IMR-90 (cell line): ENCODE data around the gene TRPV4. TPM values are rescaled to one million over a fixed set of nuclear protein-coding genes. Genes with fewer than 3 reads are reported as not detected.
A peak's percentile ranks its signal among the peaks of the same experiment; 100 is the strongest.

ENCODE experiments used
- ATAC-seq: fragments of 200-7000 bp; cut with Tn5 transposase; 2 replicates; pipeline ENCODE4 v1.9.1; 2020; ENCODE audit warnings: low read depth, mild to moderate bottlenecking, moderate library complexity
- BruUV-seq: library from RNA; stranded (reverse); fragments of 400-500 nt; replicated peaks from 2 replicates; lab custom pipeline; 2021; lab: Mats Ljungman, UMichigan
- CTCF ChIA-PET: fragments of 300-600 bp; formaldehyde crosslinking; extraction: SDS; loops from one replicate; lab custom pipeline; 2021; ENCODE audit warnings: antibody characterized with exemption; lab: Yijun Ruan, JAX
- POLR2A ChIA-PET: fragments of 300-600 bp; sonication (Branson Sonifier 250); formaldehyde crosslinking; loops from one replicate; lab custom pipeline; 2022; ENCODE audit warnings: antibody characterized with exemption; ENCODE audit not compliant: unreplicated experiment; lab: Charles Lee
- DNase-seq: peaks from one replicate; pipeline ENCODE4 v3.0.0; 2013
- H2AFZ ChIP-seq: replicated peaks from 2 replicates; pipeline ENCODE3; 2013; ENCODE audit warnings: low read length, mild to moderate bottlenecking; ENCODE audit not compliant: poor library complexity
- H2AK5ac ChIP-seq: 2 replicates; pipeline ENCODE4 v1.6.1; 2013; ENCODE audit warnings: low read depth, low read length, inconsistent platforms
- H2AK9ac ChIP-seq: replicated peaks from 2 replicates; pipeline ENCODE3; 2013; ENCODE audit warnings: mild to moderate bottlenecking, low read depth, low read length, moderate library complexity; ENCODE audit not compliant: poor library complexity
- H2BK120ac ChIP-seq: 2 replicates; pipeline ENCODE4 v1.6.1; 2013; ENCODE audit warnings: low read depth, low read length, inconsistent platforms
- H2BK15ac ChIP-seq: 3 replicates; pipeline ENCODE4 v1.6.1; 2013; ENCODE audit warnings: low read depth, low read length, inconsistent platforms
- H2BK20ac ChIP-seq: 2 replicates; pipeline ENCODE4 v1.6.1; 2013; ENCODE audit warnings: low read depth, mild to moderate bottlenecking, inconsistent platforms, low read length, moderate library complexity
- H2BK5ac ChIP-seq: 2 replicates; pipeline ENCODE4 v1.6.1; 2013; ENCODE audit warnings: mild to moderate bottlenecking, low read depth, low read length, inconsistent platforms; ENCODE audit not compliant: poor library complexity, severe bottlenecking
- H3K14ac ChIP-seq: replicated peaks from 2 replicates; pipeline ENCODE4 v1.6.1; 2013; ENCODE audit warnings: low read depth, low read length, inconsistent platforms
- H3K18ac ChIP-seq: 2 replicates; pipeline ENCODE4 v1.6.1; 2013; ENCODE audit warnings: low read depth, low read length, control low read depth
- H3K23ac ChIP-seq: 2 replicates; pipeline ENCODE4 v1.6.1; 2013; ENCODE audit warnings: low read depth, low read length, inconsistent platforms
- H3K27ac ChIP-seq: 2 replicates; pipeline ENCODE4 v1.5.1; 2013; ENCODE audit warnings: mild to moderate bottlenecking, control low read depth, low read length; ENCODE audit not compliant: insufficient read depth
- H3K27me3 ChIP-seq: 2 replicates; pipeline ENCODE4 v1.6.1; 2013; ENCODE audit warnings: low read length; ENCODE audit not compliant: control insufficient read depth, insufficient read depth
- H3K36me3 ChIP-seq: 2 replicates; pipeline ENCODE4 v1.6.1; 2013; ENCODE audit warnings: low read length, mixed read lengths; ENCODE audit not compliant: control insufficient read depth, insufficient read depth
- H3K4ac ChIP-seq: 2 replicates; pipeline ENCODE4 v1.6.1; 2013; ENCODE audit warnings: low read depth, low read length, inconsistent platforms
- H3K4me1 ChIP-seq: 2 replicates; pipeline ENCODE4 v1.6.1; 2013; ENCODE audit warnings: low read length, mixed read lengths; ENCODE audit not compliant: control insufficient read depth, insufficient read depth
- H3K4me2 ChIP-seq: 2 replicates; pipeline ENCODE4 v1.6.1; 2013; ENCODE audit warnings: low read depth, mild to moderate bottlenecking, control low read depth, low read length, moderate library complexity
- H3K4me3 ChIP-seq: 2 replicates; pipeline ENCODE4 v1.5.1; 2013; ENCODE audit warnings: low read depth, mild to moderate bottlenecking, control low read depth, low read length, moderate library complexity; ENCODE audit not compliant: insufficient read depth
- H3K56ac ChIP-seq: 2 replicates; pipeline ENCODE4 v1.6.1; 2013; ENCODE audit warnings: low read length, inconsistent platforms; ENCODE audit not compliant: insufficient read depth; ENCODE audit errors: extremely low read depth
- H3K79me1 ChIP-seq, 2 experiments: 2 replicates each; pipeline ENCODE4 v1.6.1; 2013; ENCODE audit warnings: low read length in 2 of 2, inconsistent platforms in 1 of 2, low read depth in 1 of 2
- H3K9ac ChIP-seq: 2 replicates; pipeline ENCODE4 v1.6.1; 2013; ENCODE audit warnings: low read depth, low read length, control low read depth
- H3K9me1 ChIP-seq: 2 replicates; pipeline ENCODE4 v1.6.1; 2013; ENCODE audit warnings: low read length, inconsistent platforms; ENCODE audit not compliant: insufficient read depth
- H3K9me3 ChIP-seq: 2 replicates; pipeline ENCODE4 v1.6.1; 2013; ENCODE audit warnings: low read length; ENCODE audit not compliant: control insufficient read depth, insufficient read depth
- H4K20me1 ChIP-seq: 2 replicates; pipeline ENCODE4 v1.6.1; 2013; ENCODE audit warnings: low read length, inconsistent platforms; ENCODE audit not compliant: insufficient read depth
- H4K5ac ChIP-seq: 2 replicates; pipeline ENCODE4 v1.6.1; 2013; ENCODE audit warnings: mild to moderate bottlenecking, low read depth, low read length, control low read depth
- H4K8ac ChIP-seq, 2 experiments: 2 replicates each; pipeline ENCODE4 v1.6.1; 2013; ENCODE audit warnings: low read depth in 2 of 2, low read length in 2 of 2, control low read depth in 1 of 2, inconsistent platforms in 1 of 2
- H4K91ac ChIP-seq: 2 replicates; pipeline ENCODE4 v1.6.1; 2013; ENCODE audit warnings: low read depth, low read length, inconsistent platforms; ENCODE audit not compliant: insufficient read depth
- BHLHE40 ChIP-seq: fragments of 150-350 bp; IDR thresholded peaks from 2 replicates; pipeline ENCODE4 v1.6.1; 2016; ENCODE audit warnings: mild to moderate bottlenecking, low read depth, low read length
- CEBPB ChIP-seq: IDR thresholded peaks from 2 replicates; pipeline ENCODE4 v1.6.1; 2012; ENCODE audit warnings: low read depth, low read length, improper control_type of control experiment
- CTCF ChIP-seq: conservative IDR thresholded peaks from 2 replicates; pipeline ENCODE4 v1.5.1; 2012; ENCODE audit warnings: mild to moderate bottlenecking, low read depth, low read length, improper control_type of control experiment
- FOS ChIP-seq: fragments of 150-350 bp; IDR thresholded peaks from 2 replicates; pipeline ENCODE4 v1.6.1; 2016; ENCODE audit warnings: low read depth, low read length
- MAZ ChIP-seq: IDR thresholded peaks from 2 replicates; pipeline ENCODE4 v1.6.1; 2012; ENCODE audit warnings: low read depth, mild to moderate bottlenecking, low read length, improper control_type of control experiment, moderate library complexity, borderline replicate concordance
- NFE2L2 ChIP-seq: fragments of 150-350 bp; IDR thresholded peaks from 2 replicates; pipeline ENCODE4 v1.6.1; 2016; ENCODE audit warnings: low read depth, mild to moderate bottlenecking, low read length
- POLR2A ChIP-seq: IDR thresholded peaks from 2 replicates; pipeline ENCODE4 v1.6.1; 2012; ENCODE audit warnings: mild to moderate bottlenecking, low read depth, low read length
- RAD21 ChIP-seq: IDR thresholded peaks from 2 replicates; pipeline ENCODE4 v1.6.1; 2012; ENCODE audit warnings: low read length, improper control_type of control experiment
- RCOR1 ChIP-seq: IDR thresholded peaks from 2 replicates; pipeline ENCODE4 v1.6.1; 2012; ENCODE audit warnings: mild to moderate bottlenecking, low read length, improper control_type of control experiment; ENCODE audit not compliant: insufficient replicate concordance
- RFX5 ChIP-seq: IDR thresholded peaks from 2 replicates; pipeline ENCODE4 v1.8.0; 2012; ENCODE audit warnings: low read depth, mild to moderate bottlenecking, low read length, moderate library complexity
- SMC3 ChIP-seq: fragments of 150-350 bp; IDR thresholded peaks from 2 replicates; pipeline ENCODE4 v1.6.1; 2016; ENCODE audit warnings: low read depth, mild to moderate bottlenecking, antibody characterized with exemption, low read length, moderate library complexity
- WGBS, 2 experiments: methylation state at CpG; one replicate each; pipeline versions ENCODE4 v1.1.5 to v1.1.7; 2013; ENCODE audit warnings: missing lambda C conversion rate in 2 of 2; ENCODE audit not compliant: insufficient read length in 1 of 2; ENCODE audit errors: extremely low coverage in 2 of 2; 5-methylcytosine and 5-hydroxymethylcytosine counted together
- dilution Hi-C: fragments of 300-500 bp; cut with HindIII; formaldehyde crosslinking; loops from one replicate; pipeline ENCODE4 v1.14.3; 2018; ENCODE audit warnings: low sequenced_read_pairs; ENCODE audit not compliant: unreplicated experiment
- in situ Hi-C: fragments of 300-500 bp; cut with MboI; formaldehyde crosslinking; loops from 3 replicates; pipeline ENCODE4 v1.14.3; 2019; ENCODE audit warnings: low sequenced_read_pairs, inconsistent platforms, mixed read lengths
- intact Hi-C: fragments of 100-400 bp; cut with micrococcal nuclease; formaldehyde crosslinking; loops from 2 replicates; pipeline ENCODE4 v1.10.0; 2022
- polyA plus RNA-seq, 3 experiments: library from polyadenylated mRNA; depleted of rRNA; stranded (reverse); fragments of >200 nt; gene quantifications; 2 replicates each; pipeline ENCODE4 v1.2.3, GENCODE V29; 2012; ENCODE audit warnings: low replicate concordance in 1 of 3
- total RNA-seq: library from RNA; depleted of rRNA; stranded (reverse); fragments of >200 nt; gene quantifications from 2 replicates; pipeline ENCODE4 v1.2.3, GENCODE V29; 2012

Gene TRPV4
- total and polyA plus RNA-seq, 2 of the 4 experiments (the other 2 are of a cell fraction), result 1.1 to 6.1 TPM

DNA sequence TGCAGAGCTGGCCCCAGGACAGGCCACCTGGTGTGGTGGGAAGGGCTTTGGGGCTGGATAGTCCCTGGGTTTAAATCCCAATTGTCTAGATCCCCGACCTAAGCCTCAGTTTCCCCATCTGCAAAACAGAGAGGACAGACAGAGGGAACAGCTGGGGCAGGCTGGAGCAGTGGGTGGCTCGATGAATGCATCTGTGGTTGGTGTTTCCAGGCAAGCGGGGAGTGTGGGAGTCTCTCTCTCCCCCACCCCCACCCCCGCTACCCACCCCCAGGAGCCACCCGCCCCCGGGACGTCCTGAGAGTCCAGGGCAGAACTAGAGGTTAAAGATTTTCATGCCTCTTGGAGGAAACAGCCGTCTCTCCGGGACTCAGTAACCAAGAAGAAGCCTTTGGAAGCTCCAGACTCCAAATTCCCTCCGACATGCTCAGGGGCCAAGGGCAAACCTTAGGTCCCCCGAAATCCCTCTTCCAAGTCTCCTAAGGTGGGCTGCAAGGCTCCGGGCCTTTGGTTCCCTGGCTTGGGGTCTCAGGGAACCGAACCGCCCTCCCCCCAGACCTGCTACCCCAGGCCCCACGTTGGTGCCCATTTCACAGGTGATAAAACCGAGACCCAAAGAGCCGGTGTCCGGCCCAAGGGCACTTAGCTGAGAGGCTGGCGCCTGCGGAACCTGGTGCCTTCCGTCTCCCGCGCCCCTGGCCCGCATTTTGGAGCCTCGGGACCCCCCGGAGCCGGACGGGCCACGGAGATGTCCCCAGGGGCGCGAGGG is 474 bp downstream of the TRPV4 start:
- Histone ChIP-seq H4K8ac (peak overlapping the region in 1 of 2 experiments; percentile 43; a peak in 1 of 4 replicates), H4K5ac (no peak overlapping the region), H2AFZ (peak overlapping the region; percentile 87), H2BK20ac (no peak overlapping the region), H2AK9ac (peak overlapping the region; percentile 58), H2AK5ac (no peak overlapping the region), H3K56ac (no peak overlapping the region), H2BK120ac (no peak overlapping the region), H3K9me3 (no peaks in the 10 kb centered on the region), H3K4me1 (peaks cover 2% of the 10 kb centered on the region; the same call in 1 of the 2 replicates), H3K79me1 (0 out of 4 replicates have a peak, but pooled peaks cover 0 to 3% of the 10 kb centered on the region in 2 experiments), H3K27ac (no peak overlapping the region; the same call in 1 of the 2 replicates), H2BK5ac (no peak overlapping the region), H3K27me3 (no peaks in the 10 kb centered on the region), H3K14ac (no peak overlapping the region), H3K23ac (peak overlapping the region; percentile 61), H3K9me1 (no peaks in the 10 kb centered on the region), H2BK15ac (no peak overlapping the region), H3K4me2 (peak overlapping the region; percentile 64), H3K9ac (peak overlapping the region; percentile 52; the same call in 1 of the 2 replicates), H3K4me3 (peak overlapping the region; percentile 52), H4K20me1 (no peaks in the 10 kb centered on the region; the same call in 1 of the 2 replicates), H3K18ac (no peak overlapping the region), H3K4ac (peak overlapping the region; percentile 39; the same call in 1 of the 2 replicates), H4K91ac (no peak overlapping the region; the same call in 1 of the 2 replicates), H3K36me3 (no peaks in the 10 kb centered on the region)
- 16% methylated on average over 15 of the region's 31 CpGs; no CpG with 5 or more reads in 1 of the 2 experiments for WGBS, 2 experiments
- in situ Hi-C loops (no loop called here), intact Hi-C loops (no loop called here), dilution Hi-C loops (no loop called here)
- ChIA-PET CTCF (interaction anchor here (1.9 kb wide), 1 partner anchor 12 kb away, joined by 11 read pairs; no protein-coding TSS in a partner anchor), POLR2A (no interaction called here)
- no peak for DNase-seq
- ATAC-seq, result peak; percentile 18
- no TSS peak for BruUV-seq
- TF ChIP-seq CTCF (no peak), SMC3 (no peak), POLR2A (no peak), NFE2L2 (no peak), MAZ (no peak), RAD21 (no peak), FOS (no peak), BHLHE40 (no peak), RCOR1 (no peak), RFX5 (no peak), CEBPB (no peak)
